Bronchial epithelial cell (primary cell): ENCODE results near the gene CCDC142. TPM values are rescaled to one million over a fixed set of nuclear protein-coding genes. Genes with fewer than 3 reads are reported as not detected.
"Not testable (repeated sequence)": the region's sequence is repeated elsewhere in the genome, so short reads cannot be mapped to it uniquely, and the experiment has no call there.

ENCODE experiments used
- DNase-seq: peaks from one replicate; pipeline ENCODE4 v3.0.0-alpha.2; 2010; ENCODE audit warnings: low read depth
- FAIRE-seq: peaks from 2 replicates; lab custom pipeline; 2011; peaks lifted over from hg19 to GRCh38; lab: Jason Lieb, UNC
- H3K27me3 ChIP-seq: 2 replicates; pipeline ENCODE4 v1.5.1; 2011; ENCODE audit warnings: low read length; ENCODE audit not compliant: control insufficient read depth, insufficient read depth
- H3K36me3 ChIP-seq: 2 replicates; pipeline ENCODE4 v1.5.1; 2011; ENCODE audit warnings: low read length; ENCODE audit not compliant: control insufficient read depth, insufficient read depth
- H3K4me3 ChIP-seq: 2 replicates; pipeline ENCODE4 v1.5.1; 2011; ENCODE audit warnings: mild to moderate bottlenecking, low read depth, low read length, control low read depth
- CTCF ChIP-seq: IDR thresholded peaks from 2 replicates; pipeline ENCODE4 v1.5.1; 2011; ENCODE audit warnings: mild to moderate bottlenecking, moderate library complexity, low read length, control low read depth, inconsistent platforms; ENCODE audit not compliant: insufficient read depth, severe bottlenecking
- total RNA-seq: library from RNA; depleted of rRNA; stranded (reverse); fragments of >200 nt; gene quantifications from 2 replicates; pipeline ENCODE4 v1.2.1, GENCODE V29; 2014

CCDC142 gene
- total RNA-seq, 1 donor from 2014 or later, result 12.1 TPM

GRCh38 chr2:74464406-74464805, 18.4 kb downstream of the CCDC142 start:
- Histone ChIP-seq H3K27me3 (no peaks in the 10 kb centered on the region), H3K36me3 (peaks cover 10% of the 10 kb centered on the region), H3K4me3 (peak overlapping the region; percentile 92)
- no peak for DNase-seq
- no peak for FAIRE-seq
- TF ChIP-seq CTCF, result no peak

GRCh38 chr2:74462786-74463105, 20.1 kb downstream of the CCDC142 start:
- Histone ChIP-seq H3K36me3 (peaks cover 10% of the 10 kb centered on the region), H3K27me3 (no peaks in the 10 kb centered on the region), H3K4me3 (no peak overlapping the region)
- DNase-seq, result no peak
- TF ChIP-seq CTCF, result no peak
- no peak for FAIRE-seq

GRCh38 chr2:74462054-74462785, 20.6 kb downstream of the CCDC142 start:
- H3K27me3 ChIP-seq, result no peaks in the 10 kb centered on the region
- peaks cover 10% of the 10 kb centered on the region for H3K36me3 ChIP-seq
- no peak for TF ChIP-seq CTCF
- FAIRE-seq (no peak), DNase-seq (no peak)
- H3K4me3 ChIP-seq, result no peak overlapping the region

- Histone ChIP-seq H3K4me3 (no peak overlapping the region), H3K36me3 (peaks cover 10% of the 10 kb centered on the region), H3K27me3 (no peaks in the 10 kb centered on the region)
- DNase-seq, result no peak
- no peak for FAIRE-seq
- peak; percentile 22 for TF ChIP-seq CTCF
Measured at GRCh38 chr2:74461187-74462053, 21.4 kb downstream of the CCDC142 start.

- not testable (repeated sequence) for FAIRE-seq, DNase-seq, H3K4me3 ChIP-seq, H3K36me3 ChIP-seq, H3K27me3 ChIP-seq
Measured at GRCh38 chr2:74460187-74460586, 22.6 kb downstream of the CCDC142 start.

- not testable (repeated sequence) for FAIRE-seq, H3K27me3 ChIP-seq, DNase-seq, H3K36me3 ChIP-seq
- peak overlapping the region; percentile 83 for H3K4me3 ChIP-seq
Measured at GRCh38 chr2:74459503-74460118, 23.2 kb downstream of the CCDC142 start.
